ENCODE measurements around the gene USP49. TPM values are rescaled to one million over a fixed set of nuclear protein-coding genes. Genes with fewer than 3 reads are reported as not detected.

USP49 gene
- total RNA-seq, 6 experiments from 2014 or later: 0.87 to 2.0 (median 1.3) TPM

- Histone ChIP-seq H3K4me3 (no peak overlapping the region), H3K4me1 (no peaks in the 10 kb centered on the region), H3K27me3 (no peaks in the 10 kb centered on the region), H3K36me3 (no peaks in the 10 kb centered on the region), H3K27ac (no peak overlapping the region), H3K9me3 (no peaks in the 10 kb centered on the region)
- no peak for DNase-seq
- 73% methylated on average over 2 of the region's 2 CpGs for WGBS (ENCODE audit: insufficient coverage, low coverage, low lambda C conversion rate, missing lambda C conversion rate)
- intact Hi-C loops (cut with DNase I): no loop called here
- no peak for ATAC-seq
- TF ChIP-seq POLR2A (IDR thresholded peaks at IDR 0.05) (no peak), CTCF (IDR thresholded peaks at IDR 0.05) (no peak)
Observed at GRCh38 chr6:41871691-41872090, 23.5 kb downstream of the USP49 start.

- intact Hi-C loops (cut with DNase I): no loop called here
- no peaks in the 10 kb centered on the region for H3K36me3 ChIP-seq
- H3K4me3 ChIP-seq: no peak overlapping the region
- no peaks in the 10 kb centered on the region for H3K9me3 ChIP-seq
- TF ChIP-seq CTCF (IDR thresholded peaks at IDR 0.05): no peak
- TF ChIP-seq POLR2A (IDR thresholded peaks at IDR 0.05): no peak
- WGBS (ENCODE audit: insufficient coverage, low coverage, low lambda C conversion rate, missing lambda C conversion rate): 94% methylated on average over 6 of the region's 6 CpGs
- H3K4me1 ChIP-seq: no peaks in the 10 kb centered on the region
- DNase-seq: no peak
- no peak overlapping the region for H3K27ac ChIP-seq
- no peaks in the 10 kb centered on the region for H3K27me3 ChIP-seq
- no peak for ATAC-seq
Observed at GRCh38 chr6:41859356-41859755, 35.8 kb downstream of the USP49 start.

- H3K27me3 ChIP-seq: no peaks in the 10 kb centered on the region
- 78% methylated on average over 2 of the region's 2 CpGs for WGBS (ENCODE audit: insufficient coverage, low coverage, low lambda C conversion rate, missing lambda C conversion rate)
- H3K36me3 ChIP-seq: no peaks in the 10 kb centered on the region
- DNase-seq (no peak), ATAC-seq (no peak)
- TF ChIP-seq CTCF (IDR thresholded peaks at IDR 0.05) (no peak), POLR2A (IDR thresholded peaks at IDR 0.05) (no peak)
- H3K4me1 ChIP-seq: no peaks in the 10 kb centered on the region
- H3K4me3 ChIP-seq: no peak overlapping the region
- H3K9me3 ChIP-seq: no peaks in the 10 kb centered on the region
- intact Hi-C loops (cut with DNase I): no loop called here
- no peak overlapping the region for H3K27ac ChIP-seq
Observed at GRCh38 chr6:41858703-41859102, 36.5 kb downstream of the USP49 start.

GRCh38 chr6:41850861-41851260 lies 44.3 kb downstream of the USP49 start:
- Histone ChIP-seq H3K27me3 (no peaks in the 10 kb centered on the region), H3K4me3 (no peak overlapping the region), H3K4me1 (no peaks in the 10 kb centered on the region), H3K9me3 (no peaks in the 10 kb centered on the region), H3K27ac (no peak overlapping the region), H3K36me3 (no peaks in the 10 kb centered on the region)
- TF ChIP-seq POLR2A (IDR thresholded peaks at IDR 0.05): no peak
- TF ChIP-seq CTCF (IDR thresholded peaks at IDR 0.05): no peak
- 100% methylated on average over 3 of the region's 3 CpGs for WGBS (ENCODE audit: insufficient coverage, low coverage, low lambda C conversion rate, missing lambda C conversion rate)
- ATAC-seq: no peak
- no peak for DNase-seq
- intact Hi-C loops (cut with DNase I): no loop called here

GRCh38 chr6:41846666-41847237 lies 48.4 kb downstream of the USP49 start:
- DNase-seq: peak in 2 of 3 donors; percentile 24 to 64
- ATAC-seq: peak; percentile 96 to 100 (median 98)
- Histone ChIP-seq H3K4me3 (no peak overlapping the region), H3K27ac (no peak overlapping the region), H3K4me1 (no peaks in the 10 kb centered on the region), H3K27me3 (no peaks in the 10 kb centered on the region), H3K9me3 (no peaks in the 10 kb centered on the region), H3K36me3 (no peaks in the 10 kb centered on the region)
- peak; percentile 72 to 89 (median 78) for TF ChIP-seq CTCF (IDR thresholded peaks at IDR 0.05)
- no peak for TF ChIP-seq POLR2A (IDR thresholded peaks at IDR 0.05)
- intact Hi-C loops (cut with DNase I): no loop called here
- 0% methylated on average over 1 of the region's 1 CpG for WGBS (ENCODE audit: insufficient coverage, low coverage, low lambda C conversion rate, missing lambda C conversion rate)

Measured in right lobe of liver (tissue), 6 donors.